Measurements from ENCODE around the gene KIAA1210. TPM values are rescaled to one million over a fixed set of nuclear protein-coding genes. Genes with fewer than 3 reads are reported as not detected.

Gene KIAA1210
- total RNA-seq, 3 donors from 2014 or later (not counting 1 experiment from before 2014, with no cell fraction given), result not detected

DNA sequence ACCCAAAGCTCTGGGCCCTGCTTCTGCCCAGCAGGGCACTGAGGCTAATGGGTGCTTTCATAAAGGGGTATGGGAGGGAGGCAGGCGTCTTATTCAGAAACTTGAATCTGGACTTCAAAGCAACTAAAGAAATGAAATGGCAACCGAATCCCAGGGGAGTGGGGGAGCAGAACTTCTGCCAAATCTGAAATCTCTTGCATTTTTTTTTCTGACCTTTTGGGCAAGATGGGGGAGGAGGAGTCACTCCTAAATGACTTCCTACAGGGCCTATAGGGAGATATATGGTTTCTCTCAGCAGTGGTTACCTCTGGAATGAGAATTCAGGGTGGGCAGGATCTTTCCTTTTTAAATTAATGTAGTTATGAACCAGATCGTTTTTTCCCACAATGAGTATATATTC is 30.6 kb upstream of the KIAA1210 start:
- DNase-seq, result no peak
- no peak for ATAC-seq
- H3K27me3 ChIP-seq (ENCODE audit: control insufficient read depth, insufficient read depth, low read length), result no peaks in the 10 kb centered on the region
- TF ChIP-seq, protein P1, sequence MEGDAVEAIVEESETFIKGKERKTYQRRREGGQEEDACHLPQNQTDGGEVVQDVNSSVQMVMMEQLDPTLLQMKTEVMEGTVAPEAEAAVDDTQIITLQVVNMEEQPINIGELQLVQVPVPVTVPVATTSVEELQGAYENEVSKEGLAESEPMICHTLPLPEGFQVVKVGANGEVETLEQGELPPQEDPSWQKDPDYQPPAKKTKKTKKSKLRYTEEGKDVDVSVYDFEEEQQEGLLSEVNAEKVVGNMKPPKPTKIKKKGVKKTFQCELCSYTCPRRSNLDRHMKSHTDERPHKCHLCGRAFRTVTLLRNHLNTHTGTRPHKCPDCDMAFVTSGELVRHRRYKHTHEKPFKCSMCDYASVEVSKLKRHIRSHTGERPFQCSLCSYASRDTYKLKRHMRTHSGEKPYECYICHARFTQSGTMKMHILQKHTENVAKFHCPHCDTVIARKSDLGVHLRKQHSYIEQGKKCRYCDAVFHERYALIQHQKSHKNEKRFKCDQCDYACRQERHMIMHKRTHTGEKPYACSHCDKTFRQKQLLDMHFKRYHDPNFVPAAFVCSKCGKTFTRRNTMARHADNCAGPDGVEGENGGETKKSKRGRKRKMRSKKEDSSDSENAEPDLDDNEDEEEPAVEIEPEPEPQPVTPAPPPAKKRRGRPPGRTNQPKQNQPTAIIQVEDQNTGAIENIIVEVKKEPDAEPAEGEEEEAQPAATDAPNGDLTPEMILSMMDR (IDR thresholded peaks at IDR 0.05), result no peak
- H3K27ac Mint-ChIP-seq, result no peak overlapping the region
- intact Hi-C loops (cut with micrococcal nuclease), result no loop called here
- no peak overlapping the region for H3K27ac ChIP-seq (ENCODE audit: low read length)
- H3K9me3 ChIP-seq (ENCODE audit: control insufficient read depth, insufficient read depth, low read length), result no peaks in the 10 kb centered on the region
- no peak overlapping the region for H3K4me3 Mint-ChIP-seq
- H3K4me1 ChIP-seq (ENCODE audit: control insufficient read depth, insufficient read depth, low read length), result no peaks in the 10 kb centered on the region
- WGBS (ENCODE audit: insufficient coverage), result 95% methylated on average over 2 of the region's 3 CpGs
- no peaks in the 10 kb centered on the region for H3K36me3 ChIP-seq (ENCODE audit: control insufficient read depth, insufficient read depth, low read length)
- no peaks in the 10 kb centered on the region for H3K36me3 Mint-ChIP-seq
- H3K27me3 Mint-ChIP-seq (ENCODE audit: low read depth in 2 of 2), result peaks cover 0 to 11% of the 10 kb centered on the region in 2 donors
- no peak overlapping the region for H3K4me3 ChIP-seq (ENCODE audit: low read length)
- H3K9me3 Mint-ChIP-seq, result no peaks in the 10 kb centered on the region
- no peaks in the 10 kb centered on the region for H3K4me1 Mint-ChIP-seq

DNA sequence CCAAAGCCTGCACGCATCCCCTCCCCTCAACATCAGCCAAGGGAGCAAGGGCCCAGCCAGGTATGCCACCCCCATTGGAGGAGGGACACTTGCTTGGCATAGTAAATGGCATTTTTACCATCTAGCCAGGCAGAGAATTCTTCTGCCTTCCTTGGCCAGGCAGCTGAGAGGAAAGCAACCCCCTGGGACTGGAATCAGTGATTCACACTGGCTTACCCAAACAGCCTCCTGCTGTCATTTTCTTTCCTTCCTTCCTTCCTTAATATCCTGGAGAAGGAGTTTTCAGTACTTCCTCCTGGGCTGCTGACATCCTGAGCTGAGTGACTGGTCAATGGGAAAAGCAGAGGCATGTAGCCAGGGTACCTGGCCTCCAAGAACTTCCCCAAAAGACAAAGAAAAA is 28.6 kb upstream of the KIAA1210 start:
- Histone ChIP-seq H3K27ac (ENCODE audit: low read length) (no peak overlapping the region), H3K36me3 (ENCODE audit: control insufficient read depth, insufficient read depth, low read length) (no peaks in the 10 kb centered on the region), H3K4me3 (ENCODE audit: low read length) (no peak overlapping the region), H3K27me3 (ENCODE audit: control insufficient read depth, insufficient read depth, low read length) (no peaks in the 10 kb centered on the region), H3K4me1 (ENCODE audit: control insufficient read depth, insufficient read depth, low read length) (no peaks in the 10 kb centered on the region), H3K9me3 (ENCODE audit: control insufficient read depth, insufficient read depth, low read length) (no peaks in the 10 kb centered on the region)
- TF ChIP-seq, protein P1 (IDR thresholded peaks at IDR 0.05), result no peak
- Mint-ChIP-seq H3K36me3 (no peaks in the 10 kb centered on the region), H3K4me3 (no peak overlapping the region), H3K27me3 (ENCODE audit: low read depth in 2 of 2) (peaks cover 7 to 18% of the 10 kb centered on the region in 2 donors), H3K9me3 (no peaks in the 10 kb centered on the region), H3K27ac (no peak overlapping the region), H3K4me1 (no peaks in the 10 kb centered on the region)
- DNase-seq (no peak), ATAC-seq (no peak)
- WGBS (ENCODE audit: insufficient coverage), result 100% methylated on average over 1 of the region's 1 CpG
- intact Hi-C loops (cut with micrococcal nuclease), result no loop called here

- TF ChIP-seq, protein P1 (IDR thresholded peaks at IDR 0.05), result no peak
- 100% methylated on average over 2 of the region's 6 CpGs for WGBS (ENCODE audit: insufficient coverage)
- H3K4me1 Mint-ChIP-seq, result no peaks in the 10 kb centered on the region
Observed at GRCh38 chrX:119155416-119156035, 27.9 kb upstream of the KIAA1210 start.

DNA sequence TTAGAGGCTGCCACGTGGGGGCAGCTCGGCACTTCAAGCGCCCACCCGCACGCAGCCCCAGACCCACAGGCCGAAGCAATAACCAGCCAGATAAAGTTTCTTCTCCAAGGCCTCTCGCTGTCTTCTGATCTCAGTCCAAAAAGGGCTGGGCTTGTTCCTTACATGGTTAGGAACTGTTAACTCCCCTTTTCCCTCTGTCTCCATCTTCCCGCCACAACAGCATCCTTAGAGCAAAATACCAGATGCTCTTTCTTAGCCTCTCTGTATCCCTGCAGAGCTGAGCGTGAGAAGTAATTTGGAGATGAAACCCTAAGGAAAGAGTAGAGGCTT is 23.4 kb upstream of the KIAA1210 start:
- H3K27ac ChIP-seq (ENCODE audit: low read length), result no peak overlapping the region
- no peaks in the 10 kb centered on the region for H3K4me1 Mint-ChIP-seq
- H3K4me3 Mint-ChIP-seq, result no peak overlapping the region
- no peaks in the 10 kb centered on the region for H3K27me3 ChIP-seq (ENCODE audit: control insufficient read depth, insufficient read depth, low read length)
- intact Hi-C loops (cut with micrococcal nuclease), result no loop called here
- no peaks in the 10 kb centered on the region for H3K4me1 ChIP-seq (ENCODE audit: control insufficient read depth, insufficient read depth, low read length)
- no peaks in the 10 kb centered on the region for H3K9me3 Mint-ChIP-seq
- 78% methylated on average over 8 of the region's 9 CpGs for WGBS (ENCODE audit: insufficient coverage)
- no peaks in the 10 kb centered on the region for H3K9me3 ChIP-seq (ENCODE audit: control insufficient read depth, insufficient read depth, low read length)
- TF ChIP-seq, protein P1 (IDR thresholded peaks at IDR 0.05), result no peak
- H3K27me3 Mint-ChIP-seq (ENCODE audit: low read depth in 2 of 2), result peaks cover 12 to 14% of the 10 kb centered on the region in 2 donors
- no peaks in the 10 kb centered on the region for H3K36me3 Mint-ChIP-seq
- H3K36me3 ChIP-seq (ENCODE audit: control insufficient read depth, insufficient read depth, low read length), result no peaks in the 10 kb centered on the region
- no peak overlapping the region for H3K4me3 ChIP-seq (ENCODE audit: low read length)
- ATAC-seq (no peak), DNase-seq (no peak)
- no peak overlapping the region for H3K27ac Mint-ChIP-seq

More at GRCh38 chrX:119155416-119156035, 27.9 kb upstream of the KIAA1210 start:
- Histone ChIP-seq H3K9me3 (ENCODE audit: control insufficient read depth, insufficient read depth, low read length) (no peaks in the 10 kb centered on the region), H3K36me3 (ENCODE audit: control insufficient read depth, insufficient read depth, low read length) (no peaks in the 10 kb centered on the region), H3K4me1 (ENCODE audit: control insufficient read depth, insufficient read depth, low read length) (no peaks in the 10 kb centered on the region), H3K27me3 (ENCODE audit: control insufficient read depth, insufficient read depth, low read length) (no peaks in the 10 kb centered on the region), H3K27ac (ENCODE audit: low read length) (no peak overlapping the region), H3K4me3 (ENCODE audit: low read length) (no peak overlapping the region)
- no peak overlapping the region for H3K27ac Mint-ChIP-seq
- no peaks in the 10 kb centered on the region for H3K36me3 Mint-ChIP-seq
- ATAC-seq, result no peak
- H3K4me3 Mint-ChIP-seq, result no peak overlapping the region
- H3K9me3 Mint-ChIP-seq, result no peaks in the 10 kb centered on the region
- no peak for DNase-seq
- H3K27me3 Mint-ChIP-seq (ENCODE audit: low read depth in 2 of 2), result peaks cover 10 to 21% of the 10 kb centered on the region in 2 donors
- intact Hi-C loops (cut with micrococcal nuclease), result no loop called here
